ENCODE measurements around the gene SERPINB10. TPM values are rescaled to one million over a fixed set of nuclear protein-coding genes. Genes with fewer than 3 reads are reported as not detected.

SERPINB10 gene
- total RNA-seq (0.04 TPM), polyA plus RNA-seq (ENCODE audit: insufficient read depth in 1 of 8, insufficient read length in 8 of 8, low replicate concordance in 1 of 8) (under 1 TPM; 0.05 to 0.95 (median 0.27) TPM)
- long read RNA-seq, donor 1: 0 reads
- long read RNA-seq, donor 2: 0 reads
- long read RNA-seq, donor 3: 0 reads
- long read RNA-seq, donor 4: 0 reads
- long read RNA-seq, donor 5: 0 reads
- long read RNA-seq, donor 6: 0 reads
- long read RNA-seq, donor 7, partial matches to known transcripts: 0 of 1 reads
- long read RNA-seq, donor 7, other reads (novel, unspliced or antisense): 0 of 1 reads
- long read RNA-seq, donor 8: 0 reads
- long read RNA-seq, donor 9: 0 reads
- long read RNA-seq, donor 10: 0 reads
- long read RNA-seq, donor 11: 0 reads

GRCh38 chr18:63907664-63908063 is at the start of gene SERPINB10:
TSS of gene SERPINB10 (plus strand) at chr18:63907958. CDS start at chr18:63915511, 7,553 bp downstream.
- no peaks in the 10 kb centered on the region for H3K4me1 ChIP-seq (ENCODE audit: control insufficient read depth, insufficient read depth, low read length)
- H3K27me3 ChIP-seq (ENCODE audit: control insufficient read depth, insufficient read depth, low read length): no peaks in the 10 kb centered on the region
- no peak for DNase-seq
- H3K36me3 ChIP-seq (ENCODE audit: control insufficient read depth, insufficient read depth, low read length): no peaks in the 10 kb centered on the region
- H3K27ac ChIP-seq (ENCODE audit: low read length): no peak within 1 kb of the TSS
- H3K4me3 ChIP-seq (ENCODE audit: low read length): no peak within 1 kb of the TSS
- H3K9me3 ChIP-seq (replicated peaks; ENCODE audit: control insufficient read depth, low read depth, low read length): no peaks in the 10 kb centered on the region

GRCh38 chr18:63858456-63858855 is 49.3 kb upstream of the SERPINB10 start:
- no CpG with 5 or more reads among the region's 1 CpG for WGBS (ENCODE audit: insufficient coverage)
- DNase-seq: no peak
- Histone ChIP-seq H3K4me1 (ENCODE audit: control insufficient read depth, insufficient read depth, low read length) (no peaks in the 10 kb centered on the region), H3K27ac (ENCODE audit: low read length) (no peak overlapping the region), H3K27me3 (ENCODE audit: control insufficient read depth, insufficient read depth, low read length) (no peaks in the 10 kb centered on the region), H3K9me3 (replicated peaks; ENCODE audit: control insufficient read depth, low read depth, low read length) (no peaks in the 10 kb centered on the region), H3K36me3 (ENCODE audit: control insufficient read depth, insufficient read depth, low read length) (no peaks in the 10 kb centered on the region), H3K4me3 (ENCODE audit: low read length) (no peak overlapping the region)

GRCh38 chr18:63859781-63860475 is 47.8 kb upstream of the SERPINB10 start:
- H3K27ac ChIP-seq (ENCODE audit: low read length): no peak overlapping the region
- H3K4me1 ChIP-seq (ENCODE audit: control insufficient read depth, insufficient read depth, low read length): no peaks in the 10 kb centered on the region
- no peaks in the 10 kb centered on the region for H3K27me3 ChIP-seq (ENCODE audit: control insufficient read depth, insufficient read depth, low read length)
- no peaks in the 10 kb centered on the region for H3K36me3 ChIP-seq (ENCODE audit: control insufficient read depth, insufficient read depth, low read length)
- 86% methylated on average over 1 of the region's 2 CpGs for WGBS (ENCODE audit: insufficient coverage)
- H3K4me3 ChIP-seq (ENCODE audit: low read length): no peak overlapping the region
- H3K9me3 ChIP-seq (replicated peaks; ENCODE audit: control insufficient read depth, low read depth, low read length): no peaks in the 10 kb centered on the region
- no peak for DNase-seq

- Histone ChIP-seq H3K9me3 (replicated peaks; ENCODE audit: control insufficient read depth, low read depth, low read length) (no peaks in the 10 kb centered on the region), H3K4me3 (ENCODE audit: low read length) (no peak overlapping the region), H3K36me3 (ENCODE audit: control insufficient read depth, insufficient read depth, low read length) (no peaks in the 10 kb centered on the region), H3K27ac (ENCODE audit: low read length) (no peak overlapping the region), H3K4me1 (ENCODE audit: control insufficient read depth, insufficient read depth, low read length) (no peaks in the 10 kb centered on the region), H3K27me3 (ENCODE audit: control insufficient read depth, insufficient read depth, low read length) (no peaks in the 10 kb centered on the region)
- no peak for DNase-seq
- WGBS (ENCODE audit: insufficient coverage): no CpG with 5 or more reads among the region's 2 CpGs
Observed at GRCh38 chr18:63860531-63860930, 47.2 kb upstream of the SERPINB10 start.

- Histone ChIP-seq H3K4me3 (ENCODE audit: low read length) (no peak overlapping the region), H3K27me3 (ENCODE audit: control insufficient read depth, insufficient read depth, low read length) (no peaks in the 10 kb centered on the region), H3K9me3 (replicated peaks; ENCODE audit: control insufficient read depth, low read depth, low read length) (no peaks in the 10 kb centered on the region), H3K36me3 (ENCODE audit: control insufficient read depth, insufficient read depth, low read length) (no peaks in the 10 kb centered on the region), H3K27ac (ENCODE audit: low read length) (no peak overlapping the region), H3K4me1 (ENCODE audit: control insufficient read depth, insufficient read depth, low read length) (no peaks in the 10 kb centered on the region)
- DNase-seq: no peak
- 61% methylated on average over 2 of the region's 3 CpGs for WGBS (ENCODE audit: insufficient coverage)
Observed at GRCh38 chr18:63867368-63868125, 40.2 kb upstream of the SERPINB10 start.

- Histone ChIP-seq H3K9me3 (replicated peaks; ENCODE audit: control insufficient read depth, low read depth, low read length) (no peaks in the 10 kb centered on the region), H3K4me3 (ENCODE audit: low read length) (no peak overlapping the region), H3K27ac (ENCODE audit: low read length) (no peak overlapping the region), H3K4me1 (ENCODE audit: control insufficient read depth, insufficient read depth, low read length) (no peaks in the 10 kb centered on the region), H3K27me3 (ENCODE audit: control insufficient read depth, insufficient read depth, low read length) (no peaks in the 10 kb centered on the region), H3K36me3 (ENCODE audit: control insufficient read depth, insufficient read depth, low read length) (no peaks in the 10 kb centered on the region)
- 83% methylated on average over 2 of the region's 9 CpGs for WGBS (ENCODE audit: insufficient coverage)
- no peak for DNase-seq
Observed at GRCh38 chr18:63868546-63868945, 39.2 kb upstream of the SERPINB10 start.

- Histone ChIP-seq H3K4me1 (ENCODE audit: control insufficient read depth, insufficient read depth, low read length) (no peaks in the 10 kb centered on the region), H3K27me3 (ENCODE audit: control insufficient read depth, insufficient read depth, low read length) (no peaks in the 10 kb centered on the region), H3K36me3 (ENCODE audit: control insufficient read depth, insufficient read depth, low read length) (no peaks in the 10 kb centered on the region), H3K9me3 (replicated peaks; ENCODE audit: control insufficient read depth, low read depth, low read length) (no peaks in the 10 kb centered on the region), H3K27ac (ENCODE audit: low read length) (no peak overlapping the region), H3K4me3 (ENCODE audit: low read length) (no peak overlapping the region)
- no peak for DNase-seq
- 78% methylated on average over 9 of the region's 9 CpGs for WGBS (ENCODE audit: insufficient coverage)
Observed at GRCh38 chr18:63869374-63869773, 38.4 kb upstream of the SERPINB10 start.

GRCh38 chr18:63869851-63870250 is 37.9 kb upstream of the SERPINB10 start:
- WGBS (ENCODE audit: insufficient coverage): 88% methylated on average over 2 of the region's 3 CpGs
- H3K27ac ChIP-seq (ENCODE audit: low read length): no peak overlapping the region
- no peak overlapping the region for H3K4me3 ChIP-seq (ENCODE audit: low read length)
- H3K27me3 ChIP-seq (ENCODE audit: control insufficient read depth, insufficient read depth, low read length): no peaks in the 10 kb centered on the region
- no peaks in the 10 kb centered on the region for H3K4me1 ChIP-seq (ENCODE audit: control insufficient read depth, insufficient read depth, low read length)
- no peak for DNase-seq
- no peaks in the 10 kb centered on the region for H3K36me3 ChIP-seq (ENCODE audit: control insufficient read depth, insufficient read depth, low read length)
- no peaks in the 10 kb centered on the region for H3K9me3 ChIP-seq (replicated peaks; ENCODE audit: control insufficient read depth, low read depth, low read length)

- no CpG with 5 or more reads among the region's 1 CpG for WGBS (ENCODE audit: insufficient coverage)
- Histone ChIP-seq H3K4me1 (ENCODE audit: control insufficient read depth, insufficient read depth, low read length) (no peaks in the 10 kb centered on the region), H3K4me3 (ENCODE audit: low read length) (no peak overlapping the region), H3K36me3 (ENCODE audit: control insufficient read depth, insufficient read depth, low read length) (no peaks in the 10 kb centered on the region), H3K9me3 (replicated peaks; ENCODE audit: control insufficient read depth, low read depth, low read length) (no peaks in the 10 kb centered on the region), H3K27ac (ENCODE audit: low read length) (no peak overlapping the region), H3K27me3 (ENCODE audit: control insufficient read depth, insufficient read depth, low read length) (no peaks in the 10 kb centered on the region)
- DNase-seq: no peak
Observed at GRCh38 chr18:63871836-63872235, 35.9 kb upstream of the SERPINB10 start.

- H3K4me3 ChIP-seq (ENCODE audit: low read length): no peak overlapping the region
- no peaks in the 10 kb centered on the region for H3K9me3 ChIP-seq (replicated peaks; ENCODE audit: control insufficient read depth, low read depth, low read length)
- no peak for DNase-seq
- H3K4me1 ChIP-seq (ENCODE audit: control insufficient read depth, insufficient read depth, low read length): no peaks in the 10 kb centered on the region
- no peaks in the 10 kb centered on the region for H3K27me3 ChIP-seq (ENCODE audit: control insufficient read depth, insufficient read depth, low read length)
- H3K36me3 ChIP-seq (ENCODE audit: control insufficient read depth, insufficient read depth, low read length): no peaks in the 10 kb centered on the region
- no peak overlapping the region for H3K27ac ChIP-seq (ENCODE audit: low read length)
Observed at GRCh38 chr18:63872586-63872985, 35.2 kb upstream of the SERPINB10 start.
